Left kidney (tissue), 2 donors: ENCODE data around the gene COPS3. TPM values are rescaled to one million over a fixed set of nuclear protein-coding genes. Genes with fewer than 3 reads are reported as not detected.

Source experiments
- DNase-seq: peaks from one replicate; pipeline ENCODE4 v3.0.0-alpha.2; 2013
- polyA plus RNA-seq: library from polyadenylated mRNA; unstranded; fragments of 120-200 nt; gene quantifications from one replicate; pipeline ENCODE4 v1.2.1, GENCODE V29; 2013; ENCODE audit not compliant: insufficient read length

COPS3 gene
- polyA plus RNA-seq, 1 donor: 90.5 TPM

DNA sequence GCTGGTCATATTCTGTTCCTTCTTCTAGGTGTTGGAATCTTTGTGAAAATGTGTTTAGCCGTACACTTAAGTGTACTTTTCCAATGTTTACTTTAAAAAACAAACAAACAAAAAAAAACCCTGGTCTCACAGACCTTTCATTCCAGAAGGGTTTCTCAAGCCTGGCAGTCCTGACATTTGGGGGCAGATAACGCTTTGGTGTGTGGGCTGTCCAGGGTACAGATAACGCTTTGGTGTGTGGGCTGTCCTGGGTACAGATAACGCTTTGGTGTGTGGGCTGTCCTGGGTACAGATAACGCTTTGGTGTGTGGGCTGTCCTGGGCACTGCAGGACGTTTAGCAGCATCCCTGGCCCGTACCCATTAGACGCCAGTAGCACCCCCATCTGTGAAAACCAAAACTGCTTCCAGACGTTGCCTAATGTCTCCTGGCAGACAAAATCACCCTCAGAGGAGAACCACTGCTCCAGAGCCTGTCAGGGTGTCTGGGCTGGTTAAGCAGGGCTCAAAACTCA lies 28.8 kb downstream of the COPS3 start:
- DNase-seq: no peak

DNA sequence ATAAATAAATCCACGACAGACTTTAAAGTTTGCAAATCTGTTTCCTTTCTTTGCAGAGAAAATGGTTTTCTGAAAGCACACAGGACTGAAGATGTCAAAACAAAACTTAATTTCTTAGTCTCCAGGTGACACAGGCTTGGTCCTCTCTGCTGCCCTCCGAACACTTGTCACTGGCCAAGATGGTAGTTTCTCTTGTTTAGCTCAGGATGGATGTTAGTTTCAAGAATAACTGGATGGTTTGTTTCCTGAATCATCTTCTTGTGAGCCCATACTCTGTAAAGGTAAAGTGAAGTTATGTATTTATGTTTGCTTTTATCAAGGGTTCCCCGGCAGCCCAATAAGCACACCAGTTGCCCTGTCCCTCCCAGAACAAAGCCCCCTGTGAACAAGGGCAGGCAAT lies 34.2 kb downstream of the COPS3 start:
- DNase-seq: no peak

DNA sequence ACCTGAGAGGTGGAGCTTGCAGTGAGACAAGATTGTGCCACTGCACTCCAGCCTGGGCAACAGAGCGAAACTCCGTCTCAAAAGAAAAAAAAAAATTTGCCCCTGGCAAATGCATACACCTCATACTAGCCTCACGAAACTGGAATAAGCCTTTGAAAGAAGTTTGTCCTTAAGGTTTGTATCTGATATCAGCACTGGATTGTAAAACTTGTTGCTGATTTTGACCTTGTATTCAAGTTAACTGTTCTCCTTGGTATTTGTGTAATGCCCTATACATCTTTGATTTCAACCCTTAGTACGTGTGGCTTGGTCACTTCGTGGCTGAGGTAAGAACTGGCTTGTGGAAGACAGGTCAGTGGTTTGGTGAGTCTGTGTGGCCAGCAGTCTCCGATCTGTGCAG lies 37.9 kb downstream of the COPS3 start:
- DNase-seq: no peak

DNA sequence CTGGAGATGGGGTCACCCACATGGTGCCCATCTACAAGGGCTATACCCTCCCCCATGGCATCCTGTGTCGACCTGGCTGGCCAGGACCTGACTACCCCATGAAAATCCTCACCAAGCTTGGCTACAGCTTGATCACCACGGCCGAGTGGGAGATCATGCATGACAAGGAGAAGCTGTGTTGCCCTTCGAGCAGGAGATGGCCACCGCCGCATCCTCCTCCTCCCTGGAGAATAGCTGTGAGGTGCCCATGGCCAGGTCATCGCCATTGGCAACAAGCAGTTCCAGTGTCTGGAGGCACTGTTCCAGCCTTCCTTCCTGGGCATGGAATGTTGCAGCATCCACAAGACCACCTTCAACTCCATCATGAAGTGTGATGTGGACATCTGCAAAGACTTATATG lies 38.8 kb downstream of the COPS3 start:
- no peak for DNase-seq

GRCh38 chr17:17241656-17242055 lies 39.4 kb downstream of the COPS3 start:
- DNase-seq: no peak

DNA sequence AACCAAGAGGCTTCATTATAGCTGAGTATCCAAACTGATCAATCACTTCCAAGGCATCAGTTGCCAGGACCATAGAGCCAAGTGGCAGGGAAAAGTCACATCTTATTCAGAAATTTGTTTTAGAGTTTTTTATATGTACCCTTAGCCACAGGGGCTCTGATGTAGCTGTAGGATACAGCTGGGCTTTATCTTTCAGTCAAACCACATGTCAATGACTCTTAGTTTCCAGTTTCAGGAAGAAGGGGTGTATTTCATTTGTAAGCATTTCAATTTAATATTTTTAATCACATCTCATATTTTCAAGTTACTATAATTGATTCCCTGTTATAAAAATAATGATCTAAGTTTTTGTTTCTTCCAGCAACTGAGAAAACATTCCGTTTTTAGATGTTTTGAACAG lies 41.2 kb downstream of the COPS3 start:
- DNase-seq: no peak

- peak; percentile 87 for DNase-seq
Measured at GRCh38 chr17:17237026-17237799, 43.8 kb downstream of the COPS3 start, which contains the start of gene FLCN. FLCN (minus strand) TSS chr17:17237168; CDS start chr17:17228137, 9,031 bp downstream.

DNA sequence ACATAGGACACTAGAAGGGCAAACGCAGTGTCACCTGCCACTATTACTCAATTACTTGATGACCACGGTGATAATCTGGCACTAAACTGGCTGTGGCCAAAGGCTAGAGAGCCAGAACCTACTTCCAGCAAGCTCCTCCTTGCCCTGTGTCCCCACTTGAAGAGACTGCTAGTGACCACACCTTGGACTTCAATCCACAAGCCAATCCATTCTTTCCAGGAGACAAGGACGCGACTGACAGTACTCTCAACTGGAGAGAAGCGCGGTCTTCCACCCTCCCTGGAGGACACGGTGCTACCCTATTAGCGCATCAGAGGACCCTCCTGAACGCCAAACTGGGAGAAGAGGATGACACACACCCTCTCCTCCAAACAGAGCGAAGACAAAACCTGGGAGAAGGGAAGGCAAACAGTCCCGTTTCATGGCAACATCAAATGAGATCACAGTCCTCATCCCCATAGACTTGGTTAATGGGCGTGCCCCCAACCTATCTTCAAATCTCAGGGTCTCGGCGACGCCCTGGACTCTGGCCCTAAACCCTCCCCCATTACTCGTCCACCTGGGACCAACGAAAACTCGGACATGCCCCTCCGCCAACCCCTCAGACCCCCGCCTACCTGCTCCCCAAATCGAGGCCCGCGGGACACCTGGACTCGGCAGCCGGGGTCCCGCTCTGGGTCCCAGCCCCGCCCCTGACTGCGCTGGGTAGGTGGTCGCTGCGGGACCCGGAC lies 44.6 kb downstream of the COPS3 start:
- peak; percentile 8 for DNase-seq

DNA sequence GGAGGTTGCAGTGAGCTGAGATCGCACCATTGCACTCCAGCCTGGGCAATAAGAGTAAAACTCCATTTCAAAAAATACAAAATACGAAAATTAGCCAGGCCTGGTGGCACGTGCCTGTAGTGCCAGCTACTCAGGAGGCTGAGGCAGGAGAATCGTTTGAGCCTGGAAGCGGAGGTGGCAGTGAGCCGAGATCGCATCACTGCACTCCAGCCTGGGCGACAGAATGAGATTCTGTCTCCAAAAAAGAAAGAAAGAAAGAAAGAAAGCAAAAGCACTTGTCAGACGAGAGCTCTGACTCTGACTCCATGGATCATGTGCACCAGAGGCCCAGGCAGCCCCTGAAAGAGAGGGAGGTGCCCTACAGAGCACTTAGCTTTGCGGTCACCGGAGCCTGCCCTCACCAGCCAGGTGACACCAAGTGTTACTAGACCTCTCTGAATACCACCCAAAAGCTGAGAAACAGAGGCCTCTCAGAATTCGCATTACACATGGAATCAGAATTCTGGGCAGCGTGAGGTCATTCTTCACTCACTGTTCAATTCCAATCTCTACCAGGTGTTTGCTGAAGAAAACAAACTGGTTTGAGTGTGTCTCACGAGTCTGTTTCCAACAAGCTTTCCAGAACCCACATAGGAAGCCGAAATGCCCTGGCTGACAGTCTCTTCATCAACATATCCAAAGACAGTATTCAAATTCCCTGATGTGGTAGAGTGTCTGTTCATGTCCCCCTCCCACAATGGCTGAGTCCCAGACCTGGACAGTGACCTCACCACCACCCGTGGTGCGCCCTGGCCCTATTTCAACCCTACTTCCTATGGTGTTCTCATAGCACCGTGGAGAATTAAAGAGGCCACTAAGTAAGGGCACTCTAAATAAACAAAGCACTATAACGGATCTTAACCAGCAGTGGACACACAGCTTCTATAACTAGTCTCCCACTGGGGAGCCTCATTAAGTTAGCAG lies 45.6 kb downstream of the COPS3 start:
- DNase-seq: no peak

GRCh38 chr17:17232303-17232621 lies 48.8 kb downstream of the COPS3 start:
- no peak for DNase-seq

DNA sequence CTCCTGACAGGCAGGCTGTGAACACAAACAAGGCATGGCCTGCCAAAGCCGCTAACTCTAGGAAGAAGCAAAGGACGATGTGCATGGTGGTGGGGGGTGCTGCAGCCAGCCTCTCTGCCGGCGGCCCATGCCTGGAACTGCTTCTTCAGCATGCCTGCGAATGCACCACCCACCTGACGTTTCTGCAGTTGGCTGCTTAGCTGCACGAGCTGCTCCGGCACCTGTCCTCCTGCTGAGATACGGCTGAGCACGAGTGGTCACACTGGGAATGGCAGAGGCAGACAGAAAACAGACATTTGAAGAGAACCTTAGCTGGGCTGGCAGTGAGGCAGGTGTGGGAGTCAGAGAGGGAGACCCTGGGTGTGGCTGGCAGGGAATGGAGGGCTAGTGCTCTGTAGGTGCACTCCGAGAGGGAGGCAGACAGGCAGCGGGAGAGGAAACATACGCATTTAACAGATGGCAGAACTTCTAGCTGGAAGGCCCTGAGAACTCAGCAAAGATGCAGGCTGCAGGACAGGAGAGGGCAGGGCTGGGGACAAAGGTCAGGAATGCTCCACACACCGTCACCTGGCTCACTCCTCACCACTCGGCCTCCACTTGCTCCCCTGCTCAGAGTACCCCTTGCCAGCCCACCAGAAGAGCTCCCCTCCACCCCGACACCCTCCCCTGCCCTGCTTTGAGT lies 49.3 kb downstream of the COPS3 start:
- DNase-seq: no peak

GRCh38 chr17:17229416-17230384 lies 51.3 kb downstream of the COPS3 start:
- DNase-seq: no peak

DNA sequence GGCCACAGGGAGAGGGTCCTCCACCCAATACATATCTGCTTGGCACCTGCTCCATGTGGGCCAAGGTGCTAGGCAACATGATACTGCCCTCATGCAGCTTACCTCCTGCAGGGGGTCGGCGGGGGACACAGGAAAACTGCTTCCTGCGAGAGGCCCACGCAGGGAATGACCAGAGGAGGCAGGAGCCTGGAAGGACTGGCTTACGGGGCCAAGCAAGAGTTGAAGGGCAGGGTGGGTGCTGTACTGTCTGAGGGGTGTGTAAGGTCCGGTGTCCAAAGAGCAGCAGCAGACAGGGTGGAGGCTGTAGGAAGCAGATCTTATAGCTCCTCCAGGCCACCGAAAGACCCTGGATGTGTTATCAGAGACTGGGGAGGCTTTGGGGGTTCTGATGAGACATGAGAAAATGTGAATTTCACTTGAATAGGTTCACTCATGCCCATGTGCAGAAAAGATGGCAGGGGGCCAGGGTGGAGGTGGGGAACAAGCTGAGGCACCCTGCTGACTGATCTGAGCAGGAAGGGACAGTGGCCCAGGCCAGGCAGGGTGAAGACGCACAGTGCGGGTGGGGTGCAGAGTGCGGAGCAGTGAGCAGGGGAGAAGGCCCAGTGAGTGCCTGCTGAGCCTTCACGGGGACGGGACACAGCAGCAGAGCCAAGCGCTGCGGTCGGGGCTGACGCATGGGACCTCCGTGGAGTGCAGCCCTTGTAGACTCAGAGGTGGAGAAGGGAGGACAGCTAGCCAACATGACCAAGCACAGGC lies 52.3 kb downstream of the COPS3 start:
- DNase-seq: no peak

DNA sequence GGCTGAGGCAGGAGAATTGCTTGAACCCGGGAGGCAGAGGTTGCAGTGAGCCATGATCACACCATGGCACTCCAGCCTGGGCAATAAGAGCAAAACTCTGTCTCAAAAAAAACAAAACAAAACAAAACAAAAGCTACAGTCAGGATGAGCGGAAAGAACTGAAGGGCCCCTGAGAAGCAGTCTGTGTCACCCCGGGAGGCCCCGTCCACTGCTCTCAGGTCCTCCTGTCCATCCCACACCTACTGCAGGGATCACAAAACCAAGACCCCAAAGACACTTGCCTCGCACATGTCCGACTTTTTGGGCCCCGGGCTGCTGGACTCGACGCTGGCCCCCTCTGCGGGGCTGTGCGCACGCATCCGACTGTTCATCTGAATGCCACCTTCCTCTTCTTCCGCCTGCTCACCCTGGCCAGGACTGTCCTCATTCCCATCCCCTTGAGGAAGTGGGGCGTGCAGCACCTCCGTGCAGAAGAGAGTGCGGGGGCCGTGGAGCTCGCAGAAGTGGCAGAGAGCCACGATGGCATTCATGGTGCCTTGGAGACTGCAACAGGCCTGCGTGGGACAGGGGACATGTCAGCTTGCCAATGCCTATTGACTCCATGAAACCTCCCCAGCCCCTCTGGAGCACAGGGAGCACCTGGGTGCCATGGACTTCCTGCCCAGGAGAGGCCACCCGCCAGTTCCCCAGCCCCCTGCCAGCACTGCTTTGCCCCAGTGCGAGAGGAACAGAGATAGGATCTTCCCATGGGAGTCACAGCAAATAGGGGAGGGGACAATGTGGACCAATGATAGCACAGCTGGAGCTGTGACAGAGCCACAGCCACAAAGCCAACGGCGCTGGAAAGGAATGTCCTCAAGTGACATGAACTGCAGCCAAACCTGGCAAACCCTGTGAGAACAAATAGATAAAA lies 53.2 kb downstream of the COPS3 start:
- no peak for DNase-seq

GRCh38 chr17:17226451-17227265 lies 54.4 kb downstream of the COPS3 start:
- DNase-seq: no peak

DNA sequence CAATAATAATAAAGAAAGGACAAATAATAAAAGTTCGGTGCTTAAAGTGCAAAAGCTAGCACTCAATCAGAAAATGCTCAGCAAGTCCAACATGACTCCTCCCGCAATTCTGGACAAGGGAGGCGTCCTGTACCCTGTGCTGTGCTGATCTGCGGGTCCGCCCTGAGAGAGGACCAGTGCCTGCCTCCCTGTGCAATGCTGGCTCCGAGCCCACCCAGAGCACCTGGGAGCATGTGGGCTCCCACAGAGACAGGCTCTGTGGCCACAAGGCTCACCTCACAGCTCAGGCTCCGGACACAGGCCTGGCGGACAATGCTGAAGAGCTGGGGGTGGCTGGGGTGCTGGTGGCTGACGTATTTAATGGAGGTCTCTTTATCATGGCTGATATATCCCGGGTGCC lies 55.1 kb downstream of the COPS3 start:
- DNase-seq: no peak

GRCh38 chr17:17224137-17224536 lies 56.9 kb downstream of the COPS3 start:
- no peak for DNase-seq

- no peak for DNase-seq
Measured at GRCh38 chr17:17223736-17224135, 57.3 kb downstream of the COPS3 start.
